ENCODE results near the gene IGSF6. TPM values are rescaled to one million over a fixed set of nuclear protein-coding genes. Genes with fewer than 3 reads are reported as not detected.
A peak's percentile ranks its signal among the peaks of the same experiment; 100 is the strongest.

The IGSF6 gene
- total RNA-seq, 4 donors from 2014 or later = 1.0 to 4.3 (median 1.3) TPM

DNA sequence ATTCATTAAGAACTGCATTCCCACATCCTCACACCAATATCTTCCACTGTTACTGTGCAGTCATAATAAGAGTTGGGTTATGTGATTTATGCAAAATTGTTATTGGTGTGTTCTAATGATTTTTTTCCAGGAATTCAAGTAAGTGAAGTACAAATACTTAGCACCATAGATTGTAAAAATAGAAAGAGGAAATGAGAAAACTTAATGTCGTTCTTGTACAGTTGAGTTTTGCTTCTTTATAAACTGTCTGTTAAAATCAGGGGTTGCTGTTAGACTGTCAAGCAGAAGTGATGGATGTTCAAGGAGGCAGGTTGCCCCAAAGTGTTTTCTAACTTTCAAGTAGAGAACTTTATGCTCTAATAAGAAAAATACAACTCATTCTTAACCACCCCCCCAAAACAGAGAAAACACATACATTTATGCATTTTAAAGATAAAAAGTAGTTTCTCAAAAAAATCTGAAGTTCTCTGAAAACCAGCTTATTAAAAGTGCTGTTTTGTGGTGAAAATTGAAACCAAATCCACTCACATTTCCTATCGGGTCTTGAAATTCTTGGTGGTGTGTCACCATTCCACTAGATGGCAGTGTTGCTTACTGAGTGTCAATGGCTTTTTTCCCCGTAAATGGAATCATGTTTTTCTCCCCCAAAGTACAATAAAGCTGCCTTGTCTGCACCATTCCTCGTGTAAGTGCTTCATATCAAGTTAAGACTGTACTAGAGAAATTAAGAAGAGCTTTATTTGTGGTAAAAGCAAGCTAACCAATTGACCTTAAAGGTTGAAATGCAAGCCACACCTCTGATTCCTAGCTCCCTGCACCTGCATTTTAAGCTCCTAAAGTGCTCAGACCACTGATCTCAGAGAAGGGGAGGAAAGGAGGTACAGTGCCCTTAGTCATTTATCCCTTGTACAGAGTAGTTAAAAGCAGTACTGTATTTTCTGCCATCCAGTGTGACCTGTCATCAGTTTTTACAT is 4.7 kb upstream of the IGSF6 start:
- Histone ChIP-seq H3K9me3 (no peaks in the 10 kb centered on the region), H3K4me3 (no peak overlapping the region), H3K36me3 (peaks cover 4% of the 10 kb centered on the region), H3K4me1 (peaks cover 29% of the 10 kb centered on the region), H3K27ac (no peak overlapping the region), H3K27me3 (no peaks in the 10 kb centered on the region)
- WGBS = 15% methylated on average over 4 of the region's 4 CpGs
- DNase-seq (ENCODE audit: low spot score in 2 of 2) = no peak
- TF ChIP-seq, protein P1, sequence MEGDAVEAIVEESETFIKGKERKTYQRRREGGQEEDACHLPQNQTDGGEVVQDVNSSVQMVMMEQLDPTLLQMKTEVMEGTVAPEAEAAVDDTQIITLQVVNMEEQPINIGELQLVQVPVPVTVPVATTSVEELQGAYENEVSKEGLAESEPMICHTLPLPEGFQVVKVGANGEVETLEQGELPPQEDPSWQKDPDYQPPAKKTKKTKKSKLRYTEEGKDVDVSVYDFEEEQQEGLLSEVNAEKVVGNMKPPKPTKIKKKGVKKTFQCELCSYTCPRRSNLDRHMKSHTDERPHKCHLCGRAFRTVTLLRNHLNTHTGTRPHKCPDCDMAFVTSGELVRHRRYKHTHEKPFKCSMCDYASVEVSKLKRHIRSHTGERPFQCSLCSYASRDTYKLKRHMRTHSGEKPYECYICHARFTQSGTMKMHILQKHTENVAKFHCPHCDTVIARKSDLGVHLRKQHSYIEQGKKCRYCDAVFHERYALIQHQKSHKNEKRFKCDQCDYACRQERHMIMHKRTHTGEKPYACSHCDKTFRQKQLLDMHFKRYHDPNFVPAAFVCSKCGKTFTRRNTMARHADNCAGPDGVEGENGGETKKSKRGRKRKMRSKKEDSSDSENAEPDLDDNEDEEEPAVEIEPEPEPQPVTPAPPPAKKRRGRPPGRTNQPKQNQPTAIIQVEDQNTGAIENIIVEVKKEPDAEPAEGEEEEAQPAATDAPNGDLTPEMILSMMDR (IDR thresholded peaks at IDR 0.05) = peak; percentile 28 to 72
- TF ChIP-seq EP300 (IDR thresholded peaks at IDR 0.05) (no peak), POLR2A (IDR thresholded peaks at IDR 0.05) (no peak), POLR2AphosphoS5 (IDR thresholded peaks at IDR 0.05) (no peak)

GRCh38 chr16:21654881-21655280 is 2.5 kb upstream of the IGSF6 start:
- H3K27me3 ChIP-seq = no peaks in the 10 kb centered on the region
- H3K36me3 ChIP-seq = peaks cover 4% of the 10 kb centered on the region
- WGBS = 52% methylated on average over 2 of the region's 2 CpGs
- TF ChIP-seq POLR2AphosphoS5 (IDR thresholded peaks at IDR 0.05) = no peak
- no peak for TF ChIP-seq POLR2A (IDR thresholded peaks at IDR 0.05)
- TF ChIP-seq EP300 (IDR thresholded peaks at IDR 0.05) = no peak
- TF ChIP-seq, protein P1 (IDR thresholded peaks at IDR 0.05) = no peak
- no peaks in the 10 kb centered on the region for H3K9me3 ChIP-seq
- peaks cover 29% of the 10 kb centered on the region for H3K4me1 ChIP-seq
- no peak for DNase-seq (ENCODE audit: low spot score in 2 of 2)
- H3K27ac ChIP-seq = no peak overlapping the region
- H3K4me3 ChIP-seq = no peak overlapping the region

DNA sequence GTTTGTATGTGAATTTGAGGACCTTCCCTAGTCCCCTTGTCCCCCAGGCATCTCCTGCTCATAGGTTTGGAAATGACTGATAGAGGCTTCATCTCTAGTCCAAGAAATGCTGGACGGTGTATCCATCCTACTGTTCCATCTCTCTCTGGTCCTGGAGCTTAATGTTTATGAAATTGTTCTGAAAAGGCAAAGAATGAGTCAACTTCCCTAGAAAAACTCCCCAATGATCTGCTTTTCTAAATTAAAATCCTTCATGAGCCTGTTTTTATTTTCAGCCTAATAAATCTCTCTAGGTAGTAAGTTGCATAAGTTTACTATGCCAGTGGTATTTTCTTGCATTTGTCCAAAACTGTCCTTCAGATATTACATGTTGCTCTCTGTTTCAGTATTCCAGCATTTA is 2.1 kb upstream of the IGSF6 start:
- Histone ChIP-seq H3K27ac (no peak overlapping the region), H3K4me3 (no peak overlapping the region), H3K4me1 (peaks cover 29% of the 10 kb centered on the region), H3K36me3 (peaks cover 4% of the 10 kb centered on the region), H3K9me3 (no peaks in the 10 kb centered on the region), H3K27me3 (no peaks in the 10 kb centered on the region)
- no peak for TF ChIP-seq EP300 (IDR thresholded peaks at IDR 0.05)
- TF ChIP-seq, protein P1 (IDR thresholded peaks at IDR 0.05) = no peak
- no peak for TF ChIP-seq POLR2A (IDR thresholded peaks at IDR 0.05)
- no peak for TF ChIP-seq POLR2AphosphoS5 (IDR thresholded peaks at IDR 0.05)
- DNase-seq (ENCODE audit: low spot score in 2 of 2) = no peak
- WGBS = 80% methylated on average over 1 of the region's 1 CpG

GRCh38 chr16:21653571-21653970 is 1.2 kb upstream of the IGSF6 start:
- no peak for DNase-seq (ENCODE audit: low spot score in 2 of 2)
- Histone ChIP-seq H3K4me3 (no peak overlapping the region), H3K27me3 (no peaks in the 10 kb centered on the region), H3K27ac (peak overlapping the region; percentile 28), H3K36me3 (peaks cover 4% of the 10 kb centered on the region), H3K4me1 (peaks cover 29% of the 10 kb centered on the region), H3K9me3 (no peaks in the 10 kb centered on the region)
- TF ChIP-seq POLR2A (IDR thresholded peaks at IDR 0.05) (no peak), EP300 (IDR thresholded peaks at IDR 0.05) (no peak), POLR2AphosphoS5 (IDR thresholded peaks at IDR 0.05) (no peak)
- TF ChIP-seq, protein P1 (IDR thresholded peaks at IDR 0.05) = no peak
- 75% methylated on average over 5 of the region's 5 CpGs for WGBS

- TF ChIP-seq POLR2AphosphoS5 (IDR thresholded peaks at IDR 0.05) (no peak), EP300 (IDR thresholded peaks at IDR 0.05) (no peak), POLR2A (IDR thresholded peaks at IDR 0.05) (no peak)
- TF ChIP-seq, protein P1 (IDR thresholded peaks at IDR 0.05) = no peak
- Histone ChIP-seq H3K4me3 (peak overlapping the region; percentile 1), H3K4me1 (peaks cover 21% of the 10 kb centered on the region), H3K9me3 (no peaks in the 10 kb centered on the region), H3K27me3 (no peaks in the 10 kb centered on the region), H3K36me3 (peaks cover 4% of the 10 kb centered on the region), H3K27ac (no peak overlapping the region)
- DNase-seq (ENCODE audit: low spot score in 2 of 2) = no peak
- 88% methylated on average over 3 of the region's 3 CpGs for WGBS
Observed at GRCh38 chr16:21651515-21651914, 893 bp downstream of the IGSF6 start.

All from suprapubic skin (tissue), 4 donors.